Cardiac fibroblast (primary cell): Measurements from ENCODE around the gene MICALL1.
A peak's percentile ranks its signal among the peaks of the same experiment; 100 is the strongest.
"Not testable (repeated sequence)": the region's sequence is repeated elsewhere in the genome, so short reads cannot be mapped to it uniquely, and the experiment has no call there.

Experiments used
- DNase-seq, 2 donors: peaks; one replicate each; pipeline versions ENCODE4 v3.0.0 to v3.0.0-alpha.2; 2010; ENCODE audit warnings: low read depth in 2 of 2
- H3K4me3 ChIP-seq, 2 donors: replicated peaks in 1 of 2; 1 replicate in 1 of 2; 2 replicates in 1 of 2; pipeline ENCODE4 v1.5.1; 2011; ENCODE audit warnings: low read depth in 2 of 2, low read length in 2 of 2, mild to moderate bottlenecking in 2 of 2, moderate library complexity in 1 of 2
- TF ChIP-seq, protein P1 (sequence below): IDR thresholded peaks from one replicate; pipeline ENCODE4 v1.5.1; 2011; ENCODE audit warnings: low read depth, mild to moderate bottlenecking, low read length, inconsistent platforms

The MICALL1 gene

DNA sequence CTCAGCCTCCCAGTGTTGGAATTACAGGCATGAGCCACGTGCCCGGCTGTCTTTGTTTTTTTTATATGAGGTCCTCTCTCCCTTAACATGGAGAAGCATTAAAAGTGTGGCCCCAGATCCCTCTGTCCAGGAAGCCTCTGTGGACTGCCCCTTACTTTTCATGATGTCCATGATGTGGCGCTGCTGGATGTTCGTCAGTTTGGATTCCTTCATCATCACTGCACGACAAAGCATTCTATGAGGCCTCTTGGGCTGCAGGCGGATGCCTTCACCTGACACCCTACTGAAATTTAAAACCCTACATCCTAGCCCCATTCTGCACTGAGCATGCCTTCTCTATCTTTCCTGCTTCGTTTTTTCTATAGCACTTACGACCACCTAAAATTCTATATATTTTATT lies 45.2 kb downstream of the MICALL1 start:
- TF ChIP-seq, protein P1, sequence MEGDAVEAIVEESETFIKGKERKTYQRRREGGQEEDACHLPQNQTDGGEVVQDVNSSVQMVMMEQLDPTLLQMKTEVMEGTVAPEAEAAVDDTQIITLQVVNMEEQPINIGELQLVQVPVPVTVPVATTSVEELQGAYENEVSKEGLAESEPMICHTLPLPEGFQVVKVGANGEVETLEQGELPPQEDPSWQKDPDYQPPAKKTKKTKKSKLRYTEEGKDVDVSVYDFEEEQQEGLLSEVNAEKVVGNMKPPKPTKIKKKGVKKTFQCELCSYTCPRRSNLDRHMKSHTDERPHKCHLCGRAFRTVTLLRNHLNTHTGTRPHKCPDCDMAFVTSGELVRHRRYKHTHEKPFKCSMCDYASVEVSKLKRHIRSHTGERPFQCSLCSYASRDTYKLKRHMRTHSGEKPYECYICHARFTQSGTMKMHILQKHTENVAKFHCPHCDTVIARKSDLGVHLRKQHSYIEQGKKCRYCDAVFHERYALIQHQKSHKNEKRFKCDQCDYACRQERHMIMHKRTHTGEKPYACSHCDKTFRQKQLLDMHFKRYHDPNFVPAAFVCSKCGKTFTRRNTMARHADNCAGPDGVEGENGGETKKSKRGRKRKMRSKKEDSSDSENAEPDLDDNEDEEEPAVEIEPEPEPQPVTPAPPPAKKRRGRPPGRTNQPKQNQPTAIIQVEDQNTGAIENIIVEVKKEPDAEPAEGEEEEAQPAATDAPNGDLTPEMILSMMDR = no peak
- DNase-seq = peak in 1 of 2 donors; percentile 30
- H3K4me3 ChIP-seq = no peak overlapping the region

DNA sequence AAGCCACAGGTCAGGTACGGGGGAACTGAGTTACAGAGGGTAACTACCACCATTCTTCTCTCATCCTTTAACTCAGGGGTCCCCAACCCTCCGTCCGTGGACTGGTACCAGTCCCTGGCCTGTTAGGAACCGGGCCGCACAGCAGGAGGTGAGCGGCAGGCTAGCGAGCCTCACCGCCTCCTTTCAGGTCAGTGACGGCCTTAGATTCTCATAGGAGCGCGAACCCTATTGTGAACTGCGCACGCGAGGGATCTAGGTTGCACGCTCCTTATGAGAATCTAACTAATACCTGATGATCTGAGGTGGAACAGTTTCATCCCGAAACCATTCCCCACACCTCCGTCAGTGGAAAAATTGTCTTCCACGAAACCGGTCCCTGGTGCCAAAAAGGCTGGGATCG lies 46.5 kb downstream of the MICALL1 start:
- not testable (repeated sequence) for DNase-seq
- peak overlapping the region; percentile 98 to 100 for H3K4me3 ChIP-seq

DNA sequence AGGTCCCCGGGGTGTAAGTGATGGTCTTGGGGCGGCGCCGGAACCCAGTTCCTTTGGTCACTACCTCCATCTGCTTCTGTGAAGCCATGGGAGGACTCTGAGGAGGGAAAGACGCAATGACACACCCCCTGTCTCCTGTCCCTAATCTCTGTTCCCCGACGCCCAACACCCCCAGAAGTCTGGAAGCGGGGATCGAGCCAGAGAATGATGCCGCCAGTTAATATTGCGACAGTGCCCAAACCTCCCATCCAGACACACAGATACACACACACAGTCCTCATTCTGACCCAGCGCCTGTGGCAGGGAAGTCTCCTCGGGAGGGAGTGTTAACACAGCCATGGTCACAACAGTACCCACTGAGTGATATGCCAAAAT lies 47.0 kb downstream of the MICALL1 start:
- DNase-seq = no peak
- peak overlapping the region; percentile 98 to 100 for H3K4me3 ChIP-seq
- TF ChIP-seq, protein P1 = no peak

DNA sequence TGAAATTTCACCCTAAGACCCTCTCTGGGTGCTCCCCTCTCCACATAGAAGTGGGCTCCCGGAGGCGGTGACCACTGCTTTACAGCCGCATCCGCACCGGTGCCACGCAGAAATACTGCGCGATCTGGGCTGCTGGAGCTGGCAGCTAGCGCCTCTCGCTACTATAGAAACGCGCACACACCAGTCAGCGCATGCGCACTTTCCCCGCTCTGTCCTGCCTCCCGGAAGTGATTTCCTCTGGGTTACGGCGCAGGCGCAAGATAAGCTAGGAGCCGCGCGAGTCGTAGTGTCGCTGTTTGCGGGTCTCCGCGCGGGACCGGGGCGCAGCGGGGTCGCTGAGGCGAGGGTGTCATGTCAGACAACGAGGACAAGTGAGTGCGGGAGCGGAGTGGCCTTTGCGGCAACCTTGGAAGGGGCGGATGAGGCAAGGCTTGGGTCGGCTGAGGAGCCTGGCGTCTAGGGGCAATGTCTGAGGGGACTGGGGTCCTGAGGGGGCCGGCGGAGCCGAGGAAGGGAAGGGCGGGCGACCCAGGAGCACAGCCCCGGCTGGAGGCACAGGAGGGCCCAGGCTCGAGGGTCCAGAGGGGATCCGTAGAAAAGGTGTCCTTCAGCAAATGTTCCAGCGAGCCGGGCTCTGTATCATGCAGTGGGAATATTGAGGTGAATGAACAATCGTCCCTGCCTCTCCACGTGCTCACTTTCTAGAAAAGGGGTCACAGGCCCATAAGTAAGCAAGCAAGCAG lies 47.5 kb downstream of the MICALL1 start, which contains the start of the genes C22orf23 and POLR2F:
Gene C22orf23 (minus strand): TSS at position 165 of the 743 bp plus-strand sequence. CDS start 452 bp downstream, outside the sequence.
Gene POLR2F (plus strand): TSS at position 263 of the 743 bp plus-strand sequence. CDS start 89 bp downstream, at position 352.
- H3K4me3 ChIP-seq = peak within 1 kb of the TSS; percentile 98 to 100
- DNase-seq = peak; percentile 96
- TF ChIP-seq, protein P1 = no peak

DNA sequence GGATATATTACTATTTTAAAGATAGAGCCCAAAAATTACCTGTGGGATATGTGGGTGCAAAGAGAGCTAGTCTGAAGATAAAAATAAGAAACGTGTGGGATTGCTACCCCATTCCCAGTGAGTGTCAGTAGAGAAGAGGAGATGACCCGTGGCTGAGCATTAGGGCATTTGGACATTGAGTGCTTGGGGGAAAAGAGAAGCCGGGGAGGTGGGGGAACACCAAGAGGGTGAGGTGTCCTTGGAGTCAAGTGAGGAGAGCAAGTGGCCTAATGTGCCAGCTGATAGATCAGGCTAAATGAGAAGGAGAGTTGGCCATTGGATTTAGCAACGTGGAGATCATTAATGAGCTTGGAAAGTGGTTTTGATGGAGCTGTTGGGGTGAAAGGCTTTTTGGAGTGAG lies 48.6 kb downstream of the MICALL1 start:
- TF ChIP-seq, protein P1 = no peak
- peak overlapping the region; percentile 98 to 100 for H3K4me3 ChIP-seq
- no peak for DNase-seq

DNA sequence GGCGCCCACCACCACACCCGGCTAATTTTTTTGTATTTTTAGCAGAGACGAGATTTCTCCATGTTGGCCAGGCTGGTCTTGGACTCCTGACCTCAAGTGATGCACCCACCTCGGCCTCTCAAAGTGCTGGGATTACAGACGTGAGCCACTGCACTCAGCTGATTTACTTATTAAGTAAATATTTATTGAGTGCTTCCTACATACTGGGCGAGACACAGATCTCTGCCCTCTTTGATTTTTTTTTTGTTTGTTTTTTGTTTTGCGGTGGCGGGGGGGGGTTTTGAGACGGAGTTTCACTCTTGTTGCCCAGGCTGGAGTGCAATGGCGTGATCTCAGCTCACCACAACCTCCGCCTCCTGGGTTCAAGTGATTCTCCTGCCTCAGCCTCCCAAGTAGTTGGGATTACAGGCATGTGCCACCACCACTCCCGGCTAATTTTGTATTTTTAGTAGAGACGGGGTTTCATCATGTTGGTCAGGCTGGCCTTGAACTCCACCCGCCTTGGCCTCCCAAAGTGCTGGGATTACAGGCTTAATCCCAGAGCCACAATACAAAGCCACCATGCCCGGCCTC lies 49.8 kb downstream of the MICALL1 start:
- DNase-seq, H3K4me3 ChIP-seq: not testable (repeated sequence)

DNA sequence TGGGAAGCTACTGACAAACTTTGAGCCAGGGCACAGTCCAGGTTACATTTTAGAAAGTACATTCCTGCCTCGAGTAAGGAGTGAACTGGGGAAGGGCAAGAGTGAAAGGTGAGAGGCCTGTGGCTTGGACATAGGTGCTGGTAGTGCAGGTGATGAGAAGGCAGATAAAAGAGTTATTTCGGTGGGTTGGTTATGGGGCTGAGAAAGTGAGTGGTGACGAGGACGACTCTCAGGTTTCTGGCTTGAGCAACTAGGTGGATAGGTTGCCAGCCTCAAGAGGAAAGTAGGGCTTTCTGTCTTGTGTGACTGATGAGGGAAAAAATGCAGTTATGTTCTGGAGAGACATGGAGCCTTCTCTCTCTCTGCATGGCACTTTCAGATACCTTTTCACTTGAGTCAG lies 51.1 kb downstream of the MICALL1 start:
- no peak for DNase-seq
- H3K4me3 ChIP-seq = no peak overlapping the region
- TF ChIP-seq, protein P1 = no peak
